Thoracic aorta (tissue), 2 donors: Measurements from ENCODE around the gene SYCP2. TPM values are rescaled to one million over a fixed set of nuclear protein-coding genes. Genes with fewer than 3 reads are reported as not detected.
A peak's percentile ranks its signal among the peaks of the same experiment; 100 is the strongest.

ENCODE experiments used
- ATAC-seq: fragments of 150-250 bp; one replicate; pipeline ENCODE4 v1.8.0; 2017; ENCODE audit warnings: low read depth; ENCODE audit not compliant: insufficient number of reproducible peaks, low FRiP score
- DNase-seq: peaks from one replicate; pipeline ENCODE4 v3.0.0-alpha.2; 2020; ENCODE audit warnings: low spot score
- H3K27ac ChIP-seq, 2 donors: fragments of 200-600 bp; sonication (generic); 1 replicate in 1 of 2; 2 replicates in 1 of 2; pipeline ENCODE4 v1.5.1; 2016; ENCODE audit warnings: mild to moderate bottlenecking in 2 of 2, moderate library complexity in 2 of 2
- H3K27me3 ChIP-seq: fragments of 200-600 bp; sonication (generic); replicated peaks from 2 replicates; pipeline ENCODE4 v1.6.0; 2016; ENCODE audit warnings: mild to moderate bottlenecking; ENCODE audit not compliant: insufficient read depth
- H3K36me3 ChIP-seq: fragments of 200-600 bp; sonication (generic); one replicate; pipeline ENCODE4 v1.5.1; 2016
- H3K4me1 ChIP-seq, 2 donors: fragments of 200-600 bp; sonication (generic); 1 replicate in 1 of 2; 2 replicates in 1 of 2; pipeline versions ENCODE4 v1.5.1 to v1.6.0; 2016; ENCODE audit warnings: low read depth in 2 of 2, mild to moderate bottlenecking in 1 of 2; ENCODE audit not compliant: control insufficient read depth in 1 of 2
- H3K4me3 ChIP-seq: fragments of 200-600 bp; sonication (generic); 2 replicates; pipeline ENCODE4 v1.5.1; 2016; ENCODE audit warnings: mild to moderate bottlenecking
- H3K9me3 ChIP-seq: fragments of 200-600 bp; sonication (generic); 2 replicates; pipeline ENCODE4 v1.5.1; 2016
- CTCF ChIP-seq: fragments of 200-600 bp; sonication (generic); IDR thresholded peaks from one replicate; pipeline ENCODE4 v1.5.1; 2019; ENCODE audit warnings: antibody characterized with exemption
- total RNA-seq, 2 donors: library from RNA; depleted of rRNA; stranded (reverse); fragments of >200 nt; gene quantifications; one replicate each; pipeline versions ENCODE4 v1.1.0 to v1.2.3, GENCODE V29; 2016

The SYCP2 gene
- under 1 TPM; 0.71 to 0.95 TPM for total RNA-seq

GRCh38 chr20:59933296-59933848, at the start of gene SYCP2:
SYCP2 (minus strand) TSS chr20:59933637; CDS start chr20:59922413, 11,224 bp downstream.
- peaks cover 6 to 19% of the 10 kb centered on the region in 2 donors for H3K4me1 ChIP-seq
- no peaks in the 10 kb centered on the region for H3K9me3 ChIP-seq
- DNase-seq = no peak
- ATAC-seq = peak; percentile 31
- TF ChIP-seq CTCF = no peak
- H3K27ac ChIP-seq = peak within 1 kb of the TSS in 1 of 2 donors; percentile 50
- H3K4me3 ChIP-seq = peak within 1 kb of the TSS; percentile 90
- H3K36me3 ChIP-seq = no peaks in the 10 kb centered on the region
- H3K27me3 ChIP-seq = no peaks in the 10 kb centered on the region

GRCh38 chr20:59983076-59983475, 49.6 kb upstream of the SYCP2 start:
- no peaks in the 10 kb centered on the region for H3K27me3 ChIP-seq
- H3K27ac ChIP-seq = no peak overlapping the region
- H3K9me3 ChIP-seq = no peaks in the 10 kb centered on the region
- no peak overlapping the region for H3K4me3 ChIP-seq
- DNase-seq (no peak), ATAC-seq (no peak)
- peaks cover 0 to under 1% of the 10 kb centered on the region in 2 donors for H3K4me1 ChIP-seq
- no peaks in the 10 kb centered on the region for H3K36me3 ChIP-seq
- no peak for TF ChIP-seq CTCF

GRCh38 chr20:59977086-59977485, 43.6 kb upstream of the SYCP2 start:
- ATAC-seq (no peak), DNase-seq (no peak)
- no peaks in the 10 kb centered on the region for H3K4me1 ChIP-seq
- no peak overlapping the region for H3K4me3 ChIP-seq
- TF ChIP-seq CTCF = no peak
- no peaks in the 10 kb centered on the region for H3K36me3 ChIP-seq
- H3K27me3 ChIP-seq = no peaks in the 10 kb centered on the region
- no peaks in the 10 kb centered on the region for H3K9me3 ChIP-seq
- no peak overlapping the region for H3K27ac ChIP-seq

- Histone ChIP-seq H3K4me1 (no peaks in the 10 kb centered on the region), H3K4me3 (no peak overlapping the region), H3K36me3 (no peaks in the 10 kb centered on the region), H3K27me3 (no peaks in the 10 kb centered on the region), H3K9me3 (no peaks in the 10 kb centered on the region), H3K27ac (no peak overlapping the region)
- TF ChIP-seq CTCF = no peak
- DNase-seq = no peak
- no peak for ATAC-seq
Measured at GRCh38 chr20:59976156-59976782, 42.8 kb upstream of the SYCP2 start.

GRCh38 chr20:59972037-59972801, 38.8 kb upstream of the SYCP2 start:
- H3K4me3 ChIP-seq = no peak overlapping the region
- H3K4me1 ChIP-seq = no peaks in the 10 kb centered on the region
- DNase-seq (no peak), ATAC-seq (no peak)
- no peak overlapping the region for H3K27ac ChIP-seq
- TF ChIP-seq CTCF = no peak
- H3K36me3 ChIP-seq = no peaks in the 10 kb centered on the region
- no peaks in the 10 kb centered on the region for H3K27me3 ChIP-seq
- H3K9me3 ChIP-seq = no peaks in the 10 kb centered on the region
